Cardiac muscle cell (in vitro differentiated cells and primary cell): ENCODE results near the gene SRRM3. TPM values are rescaled to one million over a fixed set of nuclear protein-coding genes. Genes with fewer than 3 reads are reported as not detected.

ENCODE experiments used
- DNase-seq, 2 donors: peaks; one replicate each; pipeline versions ENCODE4 v3.0.0 to v3.0.0-alpha.2; 2010 to 2017; ENCODE audit warnings: low read depth in 1 of 2, low spot score in 1 of 2
- H3K27ac ChIP-seq: fragments of 200-600 bp; sonication (generic); 2 replicates; pipeline ENCODE4 v1.5.1; 2016
- H3K27me3 ChIP-seq: fragments of 200-600 bp; sonication (generic); 2 replicates; pipeline ENCODE4 v1.6.0; 2016; ENCODE audit warnings: control low read depth
- H3K36me3 ChIP-seq: fragments of 200-600 bp; sonication (generic); 2 replicates; pipeline ENCODE4 v1.5.1; 2016; ENCODE audit warnings: control low read depth
- H3K4me1 ChIP-seq: fragments of 200-600 bp; sonication (generic); 2 replicates; pipeline ENCODE4 v1.8.1; 2017; ENCODE audit warnings: low read depth, mild to moderate bottlenecking, mixed run types
- H3K4me3 ChIP-seq: fragments of 200-600 bp; sonication (generic); 2 replicates; pipeline ENCODE4 v1.5.1; 2016; ENCODE audit warnings: mild to moderate bottlenecking
- H3K9me3 ChIP-seq: fragments of 200-600 bp; sonication (generic); 2 replicates; pipeline ENCODE4 v1.5.1; 2017; ENCODE audit warnings: low read depth, mild to moderate bottlenecking, control low read depth
- polyA plus RNA-seq: library from polyadenylated mRNA; unstranded; fragments of >200 nt; fragmentation: Nextera tagmentation; extraction: Ambion mirVana; gene quantifications from 2 replicates; pipeline ENCODE4 v1.2.1, GENCODE V29; 2016
- total RNA-seq: library from RNA; depleted of rRNA; stranded (reverse); fragments of >200 nt; gene quantifications from 2 replicates; pipeline ENCODE4 v1.2.3, GENCODE V29; 2016
- TF ChIP-seq, protein P1 (sequence below): IDR thresholded peaks from 2 replicates; pipeline ENCODE4 v1.5.1; 2012; ENCODE audit warnings: low read depth, mild to moderate bottlenecking, low read length

Gene SRRM3
- total and polyA plus RNA-seq, 2 experiments from 2014 or later: 0.89 to 2.7 TPM

DNA sequence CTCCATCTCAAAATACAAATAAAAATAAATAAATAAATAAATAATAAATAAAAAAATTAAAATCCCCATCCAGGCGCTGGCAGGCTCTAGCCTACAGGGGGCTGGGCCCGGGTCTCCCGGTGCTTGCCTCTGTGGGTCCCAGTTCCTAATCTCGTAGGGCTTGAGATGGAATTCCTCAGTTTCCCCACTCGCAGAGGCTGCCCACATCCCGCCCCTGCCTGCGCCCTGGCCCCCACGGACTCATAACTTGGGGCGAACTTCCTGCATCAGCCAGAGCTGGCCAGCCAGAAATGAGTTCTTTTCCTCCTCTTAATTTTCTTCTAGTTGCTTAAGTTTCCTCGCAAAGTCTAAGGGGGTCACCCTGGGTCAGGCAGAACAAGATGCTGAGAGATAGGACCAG lies 22.0 kb upstream of the SRRM3 start:
- Histone ChIP-seq H3K27me3 (no peaks in the 10 kb centered on the region), H3K4me1 (no peaks in the 10 kb centered on the region), H3K4me3 (no peak overlapping the region), H3K36me3 (no peaks in the 10 kb centered on the region), H3K27ac (no peak overlapping the region), H3K9me3 (no peaks in the 10 kb centered on the region)
- TF ChIP-seq, protein P1, sequence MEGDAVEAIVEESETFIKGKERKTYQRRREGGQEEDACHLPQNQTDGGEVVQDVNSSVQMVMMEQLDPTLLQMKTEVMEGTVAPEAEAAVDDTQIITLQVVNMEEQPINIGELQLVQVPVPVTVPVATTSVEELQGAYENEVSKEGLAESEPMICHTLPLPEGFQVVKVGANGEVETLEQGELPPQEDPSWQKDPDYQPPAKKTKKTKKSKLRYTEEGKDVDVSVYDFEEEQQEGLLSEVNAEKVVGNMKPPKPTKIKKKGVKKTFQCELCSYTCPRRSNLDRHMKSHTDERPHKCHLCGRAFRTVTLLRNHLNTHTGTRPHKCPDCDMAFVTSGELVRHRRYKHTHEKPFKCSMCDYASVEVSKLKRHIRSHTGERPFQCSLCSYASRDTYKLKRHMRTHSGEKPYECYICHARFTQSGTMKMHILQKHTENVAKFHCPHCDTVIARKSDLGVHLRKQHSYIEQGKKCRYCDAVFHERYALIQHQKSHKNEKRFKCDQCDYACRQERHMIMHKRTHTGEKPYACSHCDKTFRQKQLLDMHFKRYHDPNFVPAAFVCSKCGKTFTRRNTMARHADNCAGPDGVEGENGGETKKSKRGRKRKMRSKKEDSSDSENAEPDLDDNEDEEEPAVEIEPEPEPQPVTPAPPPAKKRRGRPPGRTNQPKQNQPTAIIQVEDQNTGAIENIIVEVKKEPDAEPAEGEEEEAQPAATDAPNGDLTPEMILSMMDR: no peak
- no peak for DNase-seq

DNA sequence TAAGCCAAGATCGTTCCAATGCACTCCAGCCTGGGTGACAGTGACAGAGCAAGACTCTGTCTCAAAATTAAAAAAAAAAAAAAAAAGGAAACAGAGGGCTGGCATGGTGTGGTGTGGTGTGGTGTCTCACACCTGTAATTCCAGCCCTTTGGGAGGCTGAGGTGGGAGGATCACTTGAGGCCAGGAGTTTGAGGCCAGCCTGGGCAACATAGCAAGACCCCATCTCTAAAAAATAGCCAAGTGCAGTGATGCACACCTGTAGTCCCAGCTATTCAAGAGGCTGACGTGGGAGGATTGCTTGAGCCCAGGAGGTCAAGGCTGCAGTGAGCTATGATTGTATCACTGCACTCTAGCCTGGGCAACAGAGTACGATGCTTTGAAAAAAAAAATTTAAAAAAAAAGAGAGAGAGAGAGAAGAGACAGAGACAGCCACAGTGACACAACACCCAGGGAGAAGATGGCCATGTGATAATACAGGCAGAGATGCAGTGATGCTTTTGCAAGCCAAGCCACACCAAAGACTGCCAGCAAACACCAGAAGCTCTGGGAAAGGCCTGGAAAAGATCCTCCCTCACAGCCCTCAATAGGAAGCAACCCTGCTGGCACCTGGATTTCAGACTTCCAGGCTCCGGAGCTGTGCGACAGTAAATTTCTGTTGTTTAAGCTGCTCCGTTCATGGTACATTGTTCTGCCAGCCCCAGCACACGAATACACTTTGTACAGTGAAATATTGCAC lies 19.3 kb upstream of the SRRM3 start:
- Histone ChIP-seq H3K27ac (no peak overlapping the region), H3K27me3 (no peaks in the 10 kb centered on the region), H3K36me3 (no peaks in the 10 kb centered on the region), H3K4me3 (no peak overlapping the region), H3K9me3 (no peaks in the 10 kb centered on the region), H3K4me1 (peaks cover 8% of the 10 kb centered on the region)
- DNase-seq: no peak
- TF ChIP-seq, protein P1: no peak

DNA sequence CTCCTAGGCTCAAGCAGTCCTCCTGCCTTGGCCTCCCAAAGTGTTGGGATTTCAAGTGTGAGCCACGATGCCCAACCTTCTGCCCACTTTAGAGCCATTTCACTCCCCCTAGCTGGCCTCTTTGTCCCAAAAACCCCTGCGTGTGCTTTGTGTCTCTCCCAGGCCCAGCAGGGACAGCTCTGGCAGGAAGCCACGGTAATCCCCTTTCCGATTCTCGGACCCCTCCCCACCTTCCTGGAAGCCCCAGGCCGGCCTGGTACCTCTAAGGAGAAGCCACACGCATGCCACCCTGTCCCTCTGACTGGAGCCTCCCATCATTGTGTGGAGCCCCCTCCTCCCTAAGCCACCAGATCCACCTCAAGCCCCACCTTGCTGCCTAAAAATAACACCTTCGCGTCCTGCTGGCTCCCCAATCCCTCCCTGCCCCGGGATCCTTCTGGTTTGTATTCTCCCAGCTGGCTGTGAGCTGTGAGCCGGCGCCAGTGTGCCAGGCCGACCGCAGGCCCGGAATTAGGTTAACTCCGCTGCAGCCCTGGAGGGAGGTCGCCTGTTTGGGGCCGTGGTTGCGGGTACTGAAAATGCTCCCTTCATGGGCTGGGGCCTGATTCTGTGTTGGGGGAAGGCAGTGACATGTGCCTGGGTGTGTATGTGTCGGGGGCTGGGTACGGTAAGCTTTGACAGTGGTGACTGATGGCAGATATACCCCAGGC lies 16.4 kb upstream of the SRRM3 start:
- peak overlapping the region; percentile 84 for H3K27ac ChIP-seq

DNA sequence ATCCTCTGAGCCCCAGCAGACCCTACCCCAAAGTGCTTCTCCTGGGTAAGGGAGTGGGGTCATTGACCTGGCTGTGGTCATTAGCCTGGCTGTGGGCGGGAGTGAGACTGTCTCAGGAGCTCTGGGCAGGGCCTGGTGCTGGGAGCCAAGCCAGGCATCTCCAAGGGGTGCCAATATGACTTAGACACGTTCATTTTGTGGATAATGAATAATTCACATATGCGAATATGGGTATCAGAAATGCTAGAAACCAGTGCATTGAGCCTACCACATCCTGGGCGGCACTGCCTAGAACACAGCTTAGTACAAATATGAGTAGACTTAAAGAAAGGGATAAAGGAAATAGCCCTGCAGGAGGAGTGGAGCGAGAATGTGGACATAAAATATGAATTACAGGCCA lies 14.4 kb upstream of the SRRM3 start:
- Histone ChIP-seq H3K27me3 (no peaks in the 10 kb centered on the region), H3K4me1 (peaks cover 8% of the 10 kb centered on the region), H3K4me3 (no peak overlapping the region), H3K9me3 (no peaks in the 10 kb centered on the region), H3K36me3 (no peaks in the 10 kb centered on the region), H3K27ac (no peak overlapping the region)
- TF ChIP-seq, protein P1: no peak
- DNase-seq: no peak

More for the DNA sequence above, 16.4 kb upstream of the SRRM3 start:
- peak in 1 of 2 donors; percentile 31 for DNase-seq
- Histone ChIP-seq H3K4me1 (peaks cover 8% of the 10 kb centered on the region), H3K36me3 (no peaks in the 10 kb centered on the region), H3K27me3 (no peaks in the 10 kb centered on the region), H3K9me3 (no peaks in the 10 kb centered on the region), H3K4me3 (no peak overlapping the region)
- TF ChIP-seq, protein P1: no peak

DNA sequence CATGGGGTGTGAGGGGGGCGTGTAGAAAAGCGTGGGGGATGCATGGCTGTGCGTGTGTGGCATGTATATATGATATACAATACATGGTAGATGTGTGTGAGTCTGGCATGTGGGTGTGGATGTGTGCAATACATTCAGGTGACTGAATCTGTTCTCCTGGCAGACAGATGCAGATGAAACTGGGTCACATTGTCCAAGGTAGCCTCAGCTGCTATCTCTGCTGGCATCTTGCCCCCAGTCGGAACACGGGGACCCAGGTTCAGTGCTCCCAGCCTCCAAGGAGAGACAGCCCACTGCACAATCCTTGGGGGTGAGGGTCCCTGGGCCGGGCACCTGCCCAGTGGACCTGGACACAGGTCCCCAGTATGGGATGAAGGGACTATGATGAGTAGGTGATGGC lies 12.4 kb upstream of the SRRM3 start:
- no peak overlapping the region for H3K4me3 ChIP-seq
- TF ChIP-seq, protein P1: no peak
- H3K36me3 ChIP-seq: no peaks in the 10 kb centered on the region
- no peaks in the 10 kb centered on the region for H3K9me3 ChIP-seq
- no peak overlapping the region for H3K27ac ChIP-seq
- DNase-seq: no peak
- H3K4me1 ChIP-seq: peaks cover 8% of the 10 kb centered on the region
- H3K27me3 ChIP-seq: no peaks in the 10 kb centered on the region
